ENCODE measurements around the gene ZNF766.
"Not testable (repeated sequence)": the region's sequence is repeated elsewhere in the genome, so short reads cannot be mapped to it uniquely, and the experiment has no call there.

ZNF766 gene

GRCh38 chr19:52275988-52276387, 6.6 kb downstream of the ZNF766 start:
- DNase-seq (ENCODE audit: low read depth), result no peak

GRCh38 chr19:52277471-52277870, 8.1 kb downstream of the ZNF766 start:
- no peak for DNase-seq (ENCODE audit: low read depth)

GRCh38 chr19:52286256-52286655, 16.9 kb downstream of the ZNF766 start:
- no peak for DNase-seq (ENCODE audit: low read depth)

DNA sequence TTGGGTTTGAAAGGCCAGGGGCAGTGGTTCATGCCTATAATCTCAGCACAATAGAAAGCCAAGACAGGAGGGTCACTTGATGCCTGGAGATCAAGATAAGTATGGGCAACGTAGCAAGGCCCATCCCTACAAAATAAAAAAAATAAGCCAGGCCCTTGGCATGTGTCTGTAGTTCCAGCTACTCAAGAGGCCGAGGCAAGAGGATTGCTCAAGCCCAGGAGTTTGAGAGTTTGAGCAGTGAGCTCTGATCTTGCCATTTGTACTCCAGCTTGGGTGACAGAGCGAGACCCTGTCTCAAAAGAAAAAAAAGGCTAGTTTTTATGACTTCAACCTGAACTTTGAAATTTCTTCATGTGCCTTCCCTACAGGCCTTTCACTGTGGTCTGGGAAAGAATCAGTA, 22.4 kb downstream of the ZNF766 start:
- no peak for DNase-seq (ENCODE audit: low read depth)

DNA sequence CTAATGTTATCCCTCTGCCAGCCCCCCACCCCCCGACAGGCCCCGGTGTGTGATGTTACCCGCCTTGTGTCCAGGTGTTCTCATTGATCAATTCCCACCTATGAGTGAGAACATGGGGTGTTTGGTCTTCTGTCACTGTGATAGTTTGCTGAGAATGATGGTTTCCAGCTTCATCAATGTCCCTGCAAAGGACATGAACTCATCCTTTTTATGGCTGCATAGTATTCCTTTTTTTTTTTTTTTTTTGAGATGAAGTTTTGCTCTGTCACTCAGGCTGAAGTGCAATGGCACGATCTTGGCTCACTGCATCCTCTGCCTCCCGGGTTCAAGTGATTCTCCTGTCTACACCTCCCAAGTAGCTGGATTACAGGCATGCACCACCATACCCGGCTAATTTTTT, 23.6 kb downstream of the ZNF766 start:
- DNase-seq (ENCODE audit: low read depth), result not testable (repeated sequence)

DNA sequence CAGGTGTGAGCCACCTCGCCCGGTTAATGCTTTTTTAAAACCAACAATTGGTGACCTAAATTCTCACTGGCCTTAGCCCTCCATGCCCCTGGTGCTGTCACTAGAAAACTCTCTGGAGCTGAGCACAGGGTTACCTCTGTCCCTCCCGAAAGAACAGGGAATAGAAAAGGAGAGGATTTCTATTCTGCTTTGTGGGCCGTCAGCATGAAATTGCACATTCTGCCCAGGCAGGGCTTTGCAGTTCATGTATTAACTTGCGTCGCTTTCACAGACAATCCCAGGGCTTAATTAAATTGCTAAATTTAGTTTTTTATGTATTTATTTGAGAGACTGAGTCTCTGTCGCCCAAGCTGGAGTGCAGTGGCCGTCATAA, 27.0 kb downstream of the ZNF766 start:
- no peak for DNase-seq (ENCODE audit: low read depth)

GRCh38 chr19:52296773-52297600, 27.6 kb downstream of the ZNF766 start, which contains the start of gene ZNF480:
Gene ZNF480 (plus strand): TSS chr19:52297169. CDS start chr19:52300413, 3,244 bp downstream.
- DNase-seq (ENCODE audit: low read depth), result peak; percentile 52

DNA sequence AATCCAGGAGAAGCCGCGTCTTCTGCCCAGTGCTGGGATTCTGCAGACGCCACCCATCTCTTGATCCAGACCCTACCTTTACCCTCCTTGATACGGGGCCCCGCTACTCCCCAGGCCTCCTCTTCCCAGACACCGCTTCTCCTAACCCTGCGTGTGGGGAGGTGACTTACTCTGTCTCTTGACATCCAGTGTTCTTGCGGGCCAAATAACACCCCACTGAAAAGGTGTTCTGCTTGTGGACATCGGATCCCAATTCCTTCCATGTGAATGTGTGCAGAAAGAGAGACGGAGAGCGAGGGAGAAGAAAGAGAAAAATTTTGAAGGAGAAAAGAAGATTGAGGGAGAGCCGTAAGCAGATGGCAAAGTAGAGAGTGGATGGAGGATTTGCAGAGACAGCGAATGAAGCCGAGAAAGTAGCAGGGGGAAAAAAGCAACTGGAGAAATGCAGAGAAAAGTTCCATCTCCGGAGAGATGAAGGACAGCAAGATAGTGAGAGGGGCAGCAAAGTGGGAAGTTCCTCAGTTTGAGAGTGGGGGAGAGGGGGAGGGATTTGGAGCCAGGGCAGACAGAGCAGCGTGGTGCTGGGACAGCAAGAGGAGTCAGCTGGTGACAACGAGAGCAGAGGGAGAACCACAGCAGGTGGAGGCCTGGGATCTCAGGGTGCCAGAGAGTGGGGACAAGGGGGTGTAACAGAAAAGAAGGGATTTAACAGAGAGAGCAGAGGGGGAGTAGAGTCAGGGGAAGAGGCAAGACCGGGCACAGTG, 28.4 kb downstream of the ZNF766 start:
- DNase-seq (ENCODE audit: low read depth), result no peak

GRCh38 chr19:52307275-52307674, 37.9 kb downstream of the ZNF766 start:
- DNase-seq (ENCODE audit: low read depth), result no peak

DNA sequence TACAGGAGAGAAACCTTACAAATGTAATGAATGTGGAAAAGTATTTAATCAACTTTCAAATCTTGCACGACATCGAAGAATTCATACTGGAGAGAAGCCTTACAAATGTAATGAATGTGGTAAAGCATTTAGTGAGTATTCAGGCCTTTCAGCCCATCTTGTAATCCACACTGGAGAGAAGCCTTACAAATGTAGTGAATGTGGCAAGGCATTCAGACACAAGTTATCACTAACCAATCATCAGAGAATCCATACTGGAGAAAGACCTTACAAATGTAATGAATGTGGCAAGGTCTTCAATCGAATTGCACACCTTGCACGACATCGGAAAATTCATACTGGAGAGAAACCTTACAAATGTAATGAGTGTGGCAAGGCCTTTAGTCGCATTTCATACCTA, 53.0 kb downstream of the ZNF766 start:
- DNase-seq (ENCODE audit: low read depth), result no peak

DNA sequence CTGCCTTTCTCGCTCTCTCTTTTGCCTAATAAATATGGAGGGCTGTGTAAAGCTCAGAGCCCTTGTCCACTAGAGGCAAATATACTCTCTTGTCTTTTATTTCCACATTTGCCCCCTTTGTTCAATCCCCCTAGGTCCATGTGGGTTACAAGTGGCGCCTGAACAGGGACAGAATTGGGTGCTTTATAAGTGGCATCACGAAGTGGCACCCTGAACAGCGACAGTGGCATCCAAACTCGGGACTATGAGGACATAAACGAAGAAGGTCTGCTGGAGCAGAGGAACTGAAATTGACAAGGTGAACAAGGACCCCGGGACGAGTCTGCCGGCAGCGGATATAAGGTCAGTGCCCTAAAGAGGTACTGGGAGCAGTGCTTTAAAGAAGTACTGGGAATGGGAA, 62.4 kb downstream of the ZNF766 start:
- DNase-seq (ENCODE audit: low read depth), result no peak

- no peak for DNase-seq (ENCODE audit: low read depth)
Observed at GRCh38 chr19:52335768-52336116, 66.4 kb downstream of the ZNF766 start.

GRCh38 chr19:52336117-52336790, 66.9 kb downstream of the ZNF766 start, which contains the start of gene ZNF610:
Gene ZNF610 (plus strand): TSS chr19:52336243. CDS start chr19:52349173, 12,930 bp downstream.
- DNase-seq (ENCODE audit: low read depth), result peak; percentile 47

GRCh38 chr19:52336791-52337381, 67.5 kb downstream of the ZNF766 start:
- no peak for DNase-seq (ENCODE audit: low read depth)

- DNase-seq (ENCODE audit: low read depth), result not testable (repeated sequence)
Observed at GRCh38 chr19:52339022-52339421, 69.6 kb downstream of the ZNF766 start.

- DNase-seq (ENCODE audit: low read depth), result no peak
Observed at GRCh38 chr19:52343548-52343947, 74.2 kb downstream of the ZNF766 start.

DNA sequence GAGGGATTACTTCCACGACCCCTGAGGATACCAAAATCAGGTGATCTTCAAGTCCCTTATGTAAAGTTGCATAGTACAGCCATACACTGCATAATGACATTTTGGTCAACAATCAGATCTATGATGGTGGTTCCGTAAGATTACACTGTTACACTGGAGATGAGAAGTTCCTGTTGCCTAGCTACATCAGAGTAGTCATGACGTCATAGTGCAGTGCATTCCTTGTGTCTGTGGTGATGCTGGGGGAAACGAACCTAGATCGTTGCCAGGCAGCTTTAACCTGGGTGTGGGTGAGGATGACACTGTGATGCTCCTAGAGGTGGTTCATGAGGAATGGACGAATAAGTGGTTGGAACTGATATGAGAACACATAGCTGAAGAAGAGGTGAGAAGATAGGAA, 75.8 kb downstream of the ZNF766 start:
- DNase-seq (ENCODE audit: low read depth), result no peak

All from GM04504 (cell line).